CD4-positive, alpha-beta T cell (primary cell): ENCODE measurements around the gene MMP28. TPM values are rescaled to one million over a fixed set of nuclear protein-coding genes. Genes with fewer than 3 reads are reported as not detected.

ENCODE experiments used
- ATAC-seq: fragments of 200-7000 bp; cut with Tn5 transposase; one replicate; pipeline ENCODE4 v1.10.0; 2022; ENCODE audit warnings: mild to moderate bottlenecking; ENCODE audit not compliant: poor library complexity
- CTCF ChIA-PET: fragments of 350-600 bp; sonication (Branson Sonifier 250); formaldehyde crosslinking; loops from one replicate; lab custom pipeline; 2021; ENCODE audit warnings: antibody characterized with exemption, inconsistent platforms; lab: Charles Lee
- POLR2A ChIA-PET: fragments of 350-600 bp; sonication (Branson Sonifier 250); formaldehyde crosslinking; loops from one replicate; lab custom pipeline; 2021; ENCODE audit warnings: antibody characterized with exemption, inconsistent platforms; lab: Charles Lee
- DNase-seq, 14 experiments: peaks; one replicate each; pipeline ENCODE4 v3.0.0-alpha.2; 2013 to 2020; ENCODE audit warnings: mixed read lengths in 2 of 14
- H3K27ac ChIP-seq, 2 donors: one replicate each; pipeline versions ENCODE4 v1.5.1 to v1.7.0; 2013; ENCODE audit warnings: low read length in 2 of 2, low read depth in 1 of 2, mild to moderate bottlenecking in 1 of 2
- H3K27me3 ChIP-seq, 2 experiments: 1 replicate in 1 of 2; 2 replicates in 1 of 2; pipeline versions ENCODE4 v1.6.1 to v1.7.0; 2013; ENCODE audit warnings: low read length in 2 of 2, control low read depth in 1 of 2, mild to moderate bottlenecking in 1 of 2, moderate library complexity in 1 of 2; ENCODE audit not compliant: insufficient read depth in 2 of 2, control insufficient read depth in 1 of 2
- H3K36me3 ChIP-seq: one replicate; pipeline ENCODE4 v1.6.1; 2013; ENCODE audit warnings: low read length, control low read depth; ENCODE audit not compliant: insufficient read depth
- H3K4me1 ChIP-seq: one replicate; pipeline ENCODE4 v1.6.1; 2013; ENCODE audit warnings: low read length, control low read depth; ENCODE audit not compliant: insufficient read depth
- H3K4me3 ChIP-seq: one replicate; pipeline ENCODE4 v1.5.1; 2013; ENCODE audit warnings: mild to moderate bottlenecking, low read length, moderate library complexity
- H3K9me3 ChIP-seq, 2 experiments: 1 replicate in 1 of 2; 2 replicates in 1 of 2; pipeline versions ENCODE4 v1.6.1 to v1.7.0; 2013; ENCODE audit warnings: low read length in 2 of 2, mild to moderate bottlenecking in 2 of 2, control low read depth in 1 of 2, moderate library complexity in 1 of 2; ENCODE audit not compliant: control insufficient read depth in 1 of 2, insufficient read depth in 1 of 2
- H3K27ac Mint-ChIP-seq: one replicate; pipeline ENCODE4 v1.8.0; 2020; ENCODE audit warnings: mixed read lengths
- H3K27me3 Mint-ChIP-seq: one replicate; pipeline ENCODE4 v1.8.0; 2021; ENCODE audit warnings: mixed read lengths
- H3K36me3 Mint-ChIP-seq: one replicate; pipeline ENCODE4 v1.8.0; 2021; ENCODE audit warnings: low read depth, mixed read lengths
- H3K4me1 Mint-ChIP-seq: one replicate; pipeline ENCODE4 v1.8.0; 2021; ENCODE audit warnings: low read depth, mixed read lengths
- H3K4me3 Mint-ChIP-seq: one replicate; pipeline ENCODE4 v1.8.0; 2020; ENCODE audit warnings: mild to moderate bottlenecking, mixed read lengths
- H3K9me3 Mint-ChIP-seq: one replicate; pipeline ENCODE4 v1.8.0; 2020; ENCODE audit warnings: mixed read lengths
- CTCF ChIP-seq: fragments of 200-600 bp; IDR thresholded peaks from one replicate; pipeline ENCODE4 v1.8.0; 2022; ENCODE audit warnings: antibody characterized with exemption, mild to moderate bottlenecking
- intact Hi-C, 2 experiments: fragments of 100-400 bp; cut with DNase I in 1 of 2; cut with micrococcal nuclease in 1 of 2; formaldehyde crosslinking; loops; one replicate each; pipeline versions ENCODE4 v1.15.1 to v1.9.0; 2023 to 2025; cut with DNase I, micrococcal nuclease
- total RNA-seq, 174 experiments: library from RNA in 2 of 174; stranded (reverse) in 2 of 174; gene quantifications; one replicate each; pipeline ENCODE4 v1.2.3 and lab custom pipeline; 2021 to 2026

Gene MMP28
- total RNA-seq, 2 experiments from 2014 or later = 6.7 to 9.9 TPM

- peak overlapping the region; percentile 85 for H3K4me3 Mint-ChIP-seq
- CTCF ChIA-PET = interaction anchor here (1.0 kb wide), 1 partner anchor 15 kb away, joined by 4 read pairs; no protein-coding TSS in a partner anchor
- no peak overlapping the region for H3K27ac ChIP-seq
- peaks cover 5% of the 10 kb centered on the region for H3K36me3 Mint-ChIP-seq
- H3K4me3 ChIP-seq = no peak overlapping the region
- DNase-seq (no peak), ATAC-seq (no peak)
- intact Hi-C loops = no loop called here
- peaks cover 28% of the 10 kb centered on the region for H3K4me1 Mint-ChIP-seq
- H3K27me3 ChIP-seq = no peaks in the 10 kb centered on the region
- no peaks in the 10 kb centered on the region for H3K9me3 ChIP-seq
- POLR2A ChIA-PET = no interaction called here
- no peaks in the 10 kb centered on the region for H3K9me3 Mint-ChIP-seq
- no peak for TF ChIP-seq CTCF
- no peaks in the 10 kb centered on the region for H3K27me3 Mint-ChIP-seq
- H3K27ac Mint-ChIP-seq = no peak overlapping the region
- peaks cover 16% of the 10 kb centered on the region for H3K4me1 ChIP-seq
- peaks cover under 1% of the 10 kb centered on the region for H3K36me3 ChIP-seq
These were observed 62.7 kb downstream of the MMP28 start for GRCh38 chr17:35732806-35733136.

GRCh38 chr17:35731917-35732805, 63.3 kb downstream of the MMP28 start:
- H3K36me3 Mint-ChIP-seq = peaks cover 11% of the 10 kb centered on the region
- H3K4me3 ChIP-seq = no peak overlapping the region
- intact Hi-C loops = no loop called here
- no peaks in the 10 kb centered on the region for H3K27me3 Mint-ChIP-seq
- no peak overlapping the region for H3K27ac ChIP-seq
- H3K4me1 Mint-ChIP-seq = peaks cover 28% of the 10 kb centered on the region
- H3K4me1 ChIP-seq = peaks cover 16% of the 10 kb centered on the region
- H3K27me3 ChIP-seq = no peaks in the 10 kb centered on the region
- no peaks in the 10 kb centered on the region for H3K9me3 Mint-ChIP-seq
- no peaks in the 10 kb centered on the region for H3K9me3 ChIP-seq
- CTCF ChIA-PET = interaction anchor here (1.0 to 2.2 kb wide), 2 partner anchors 15 kb away, joined by 4 to 7 read pairs; no protein-coding TSS in a partner anchor
- peaks cover 5% of the 10 kb centered on the region for H3K36me3 ChIP-seq
- DNase-seq = no peak
- ATAC-seq = peak; percentile 30
- peak overlapping the region; percentile 85 for H3K4me3 Mint-ChIP-seq
- POLR2A ChIA-PET = interaction anchor here (0.7 to 1.9 kb wide), 6 partner anchors 8 to 518 kb away, joined by 3 to 9 read pairs (median 4); partner anchors contain the start of gene TAF15
- TF ChIP-seq CTCF = no peak
- no peak overlapping the region for H3K27ac Mint-ChIP-seq

- H3K9me3 ChIP-seq = no peaks in the 10 kb centered on the region
- intact Hi-C loops = no loop called here
- H3K4me1 ChIP-seq = peaks cover 16% of the 10 kb centered on the region
- no peaks in the 10 kb centered on the region for H3K27me3 Mint-ChIP-seq
- no peaks in the 10 kb centered on the region for H3K27me3 ChIP-seq
- ATAC-seq = peak; percentile 90
- TF ChIP-seq CTCF = no peak
- H3K36me3 Mint-ChIP-seq = peaks cover 14% of the 10 kb centered on the region
- H3K9me3 Mint-ChIP-seq = no peaks in the 10 kb centered on the region
- H3K4me1 Mint-ChIP-seq = peaks cover 28% of the 10 kb centered on the region
- H3K4me3 ChIP-seq = peak within 1 kb of the TSS; percentile 49
- peak within 1 kb of the TSS; percentile 88 for H3K4me3 Mint-ChIP-seq
- no peak within 1 kb of the TSS for H3K27ac ChIP-seq
- ChIA-PET CTCF (interaction anchor here (1.0 to 2.2 kb wide), 2 partner anchors 16 to 33 kb away, joined by 3 to 7 read pairs; no protein-coding TSS in a partner anchor), POLR2A (interaction anchor here (0.7 to 1.9 kb wide), 7 partner anchors 9 to 517 kb away, joined by 3 to 9 read pairs (median 4); partner anchors contain the start of gene TAF15)
- DNase-seq = peak in 12 of 14 experiments; percentile 29 to 67 (median 46)
- H3K36me3 ChIP-seq = peaks cover 13% of the 10 kb centered on the region
- peak within 1 kb of the TSS; percentile 8 for H3K27ac Mint-ChIP-seq
These were observed 64.1 kb downstream of the MMP28 start, which contains the start of gene RASL10B for GRCh38 chr17:35731239-35731916. TSS of gene RASL10B (plus strand) at chr17:35731639. CDS start at chr17:35735185, 3,546 bp downstream.
